Endodermal cell (in vitro differentiated cells): ENCODE results near the gene LMF1. TPM values are rescaled to one million over a fixed set of nuclear protein-coding genes. Genes with fewer than 3 reads are reported as not detected.

Source experiments
- DNase-seq: peaks from one replicate; pipeline ENCODE4 v3.0.0-alpha.2; 2017
- H3K27ac ChIP-seq: 2 replicates; pipeline ENCODE4 v1.5.1; 2013; ENCODE audit warnings: mild to moderate bottlenecking, low read depth, low read length, moderate library complexity
- H3K27me3 ChIP-seq: 2 replicates; pipeline ENCODE4 v1.6.1; 2013; ENCODE audit warnings: mild to moderate bottlenecking, low read length, moderate library complexity; ENCODE audit not compliant: insufficient read depth, control insufficient read depth, poor library complexity, severe bottlenecking
- H3K36me3 ChIP-seq: 2 replicates; pipeline ENCODE4 v1.7.0; 2013; ENCODE audit warnings: mild to moderate bottlenecking, low read length, moderate library complexity; ENCODE audit not compliant: control insufficient read depth, insufficient read depth
- H3K4me1 ChIP-seq: one replicate; pipeline ENCODE4 v1.7.0; 2013; ENCODE audit warnings: low read length; ENCODE audit not compliant: control insufficient read depth, insufficient read depth
- H3K4me3 ChIP-seq: 2 replicates; pipeline ENCODE4 v1.5.1; 2013; ENCODE audit warnings: mild to moderate bottlenecking, low read length, moderate library complexity
- H3K9ac ChIP-seq: 2 replicates; pipeline ENCODE4 v1.6.1; 2013; ENCODE audit warnings: mild to moderate bottlenecking, low read length, moderate library complexity; ENCODE audit not compliant: poor library complexity, severe bottlenecking; ENCODE audit errors: extremely low read depth
- H3K9me3 ChIP-seq: 2 replicates; pipeline ENCODE4 v1.6.1; 2013; ENCODE audit warnings: mild to moderate bottlenecking, low read length, moderate library complexity; ENCODE audit not compliant: control insufficient read depth
- H3K27ac Mint-ChIP-seq: 2 replicates; pipeline ENCODE4 v1.8.0; 2020; ENCODE audit warnings: mixed read lengths
- H3K27me3 Mint-ChIP-seq: 2 replicates; pipeline ENCODE4 v1.8.0; 2021; ENCODE audit warnings: mild to moderate bottlenecking, mixed read lengths; ENCODE audit not compliant: insufficient read depth
- H3K36me3 Mint-ChIP-seq: 2 replicates; pipeline ENCODE4 v1.8.0; 2020; ENCODE audit warnings: low read depth, mixed read lengths
- H3K4me1 Mint-ChIP-seq: 2 replicates; pipeline ENCODE4 v1.8.0; 2020; ENCODE audit warnings: mixed read lengths
- H3K4me3 Mint-ChIP-seq: 2 replicates; pipeline ENCODE4 v1.8.0; 2020; ENCODE audit warnings: mild to moderate bottlenecking, moderate library complexity, mixed read lengths
- H3K9me3 Mint-ChIP-seq: 2 replicates; pipeline ENCODE4 v1.8.0; 2020; ENCODE audit warnings: mild to moderate bottlenecking, mixed read lengths
- CTCF ChIP-seq: fragments of 200-600 bp; sonication (generic); conservative IDR thresholded peaks from 2 replicates; pipeline ENCODE4 v1.5.0; 2021; ENCODE audit warnings: antibody characterized with exemption, mild to moderate bottlenecking
- WGBS, 2 experiments: methylation state at CpG; one replicate each; pipeline versions ENCODE4 v1.1.5 to v1.1.7; 2013; ENCODE audit warnings: missing lambda C conversion rate in 2 of 2, mixed read lengths in 1 of 2; ENCODE audit not compliant: insufficient coverage in 1 of 2, insufficient read length in 1 of 2; 5-methylcytosine and 5-hydroxymethylcytosine counted together
- total RNA-seq, 2 donors: library from RNA; stranded (reverse); fragmentation: NEBNext Ultra II Directional in 1 of 2; extraction: Animal tissue kit (Norgen Biotek cat#: 25700) in 1 of 2; gene quantifications; 2 replicates in 1 of 2; 3 replicates in 1 of 2; pipeline ENCODE4 v1.2.1, GENCODE V29; 2021

Gene LMF1
- total RNA-seq, 2 donors from 2014 or later = 13.7 to 15.1 TPM

- Histone ChIP-seq H3K27ac (no peak overlapping the region), H3K36me3 (no peaks in the 10 kb centered on the region), H3K9me3 (peaks cover 26% of the 10 kb centered on the region), H3K4me1 (no peaks in the 10 kb centered on the region), H3K4me3 (no peak overlapping the region), H3K9ac (no peak overlapping the region), H3K27me3 (no peaks in the 10 kb centered on the region)
- DNase-seq = no peak
- Mint-ChIP-seq H3K4me1 (no peaks in the 10 kb centered on the region), H3K27me3 (no peaks in the 10 kb centered on the region), H3K36me3 (peaks cover 49% of the 10 kb centered on the region), H3K27ac (no peak overlapping the region), H3K9me3 (peaks cover 41% of the 10 kb centered on the region), H3K4me3 (no peak overlapping the region)
- 96 to 100% methylated on average over 2 to 5 of the region's 5 CpGs for WGBS, 2 experiments
- no peak for TF ChIP-seq CTCF
Measured at GRCh38 chr16:943971-944370, 26.8 kb downstream of the LMF1 start.

- Mint-ChIP-seq H3K4me3 (no peak overlapping the region), H3K4me1 (no peaks in the 10 kb centered on the region), H3K27me3 (no peaks in the 10 kb centered on the region), H3K27ac (no peak overlapping the region), H3K9me3 (peaks cover 37% of the 10 kb centered on the region), H3K36me3 (peaks cover 49% of the 10 kb centered on the region)
- Histone ChIP-seq H3K4me1 (no peaks in the 10 kb centered on the region), H3K4me3 (no peak overlapping the region), H3K9me3 (peaks cover 26% of the 10 kb centered on the region), H3K27ac (no peak overlapping the region), H3K9ac (no peak overlapping the region), H3K27me3 (no peaks in the 10 kb centered on the region), H3K36me3 (no peaks in the 10 kb centered on the region)
- TF ChIP-seq CTCF = no peak
- DNase-seq = no peak
- 73 to 77% methylated on average over 4 of the region's 4 CpGs for WGBS, 2 experiments
Measured at GRCh38 chr16:942436-943060, 28.2 kb downstream of the LMF1 start.

- Mint-ChIP-seq H3K27ac (no peak overlapping the region), H3K9me3 (peaks cover 37% of the 10 kb centered on the region), H3K4me1 (no peaks in the 10 kb centered on the region), H3K4me3 (no peak overlapping the region), H3K27me3 (no peaks in the 10 kb centered on the region), H3K36me3 (peaks cover 43% of the 10 kb centered on the region)
- Histone ChIP-seq H3K36me3 (no peaks in the 10 kb centered on the region), H3K9me3 (peaks cover 26% of the 10 kb centered on the region), H3K4me1 (no peaks in the 10 kb centered on the region), H3K4me3 (no peak overlapping the region), H3K27ac (no peak overlapping the region), H3K9ac (no peak overlapping the region), H3K27me3 (no peaks in the 10 kb centered on the region)
- no peak for TF ChIP-seq CTCF
- DNase-seq = no peak
- WGBS, 2 experiments = 92 to 96% methylated on average over 14 to 17 of the region's 17 CpGs
Measured at GRCh38 chr16:939941-940340, 30.8 kb downstream of the LMF1 start.
